NCI-H2107 (cell line): ENCODE data around the gene SLX9.

Experiments
- DNase-seq: peaks from one replicate; lab custom pipeline; 2025; lab: John Stamatoyannopoulos, UW

The SLX9 gene

DNA sequence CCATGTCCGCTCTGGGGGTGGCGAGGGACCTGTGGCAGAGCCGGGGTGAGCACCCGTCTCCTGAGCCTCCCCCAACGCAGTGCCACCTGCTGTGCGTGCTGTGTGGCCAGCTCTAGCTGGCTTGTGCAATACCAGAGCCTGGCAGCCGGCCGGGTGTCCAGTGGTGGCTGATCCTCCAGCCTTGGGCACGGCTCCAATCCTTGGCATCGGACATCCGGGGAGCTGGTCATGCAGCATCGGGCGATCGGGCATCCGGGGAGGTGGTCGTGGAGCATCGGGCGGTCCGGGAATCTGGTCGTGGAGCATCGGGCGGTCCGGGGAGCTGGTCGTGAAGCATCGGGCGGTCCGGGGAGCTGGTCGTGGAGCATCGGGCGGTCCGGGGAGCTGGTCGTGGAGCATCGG is 8.1 kb downstream of the SLX9 start:
- no peak for DNase-seq

DNA sequence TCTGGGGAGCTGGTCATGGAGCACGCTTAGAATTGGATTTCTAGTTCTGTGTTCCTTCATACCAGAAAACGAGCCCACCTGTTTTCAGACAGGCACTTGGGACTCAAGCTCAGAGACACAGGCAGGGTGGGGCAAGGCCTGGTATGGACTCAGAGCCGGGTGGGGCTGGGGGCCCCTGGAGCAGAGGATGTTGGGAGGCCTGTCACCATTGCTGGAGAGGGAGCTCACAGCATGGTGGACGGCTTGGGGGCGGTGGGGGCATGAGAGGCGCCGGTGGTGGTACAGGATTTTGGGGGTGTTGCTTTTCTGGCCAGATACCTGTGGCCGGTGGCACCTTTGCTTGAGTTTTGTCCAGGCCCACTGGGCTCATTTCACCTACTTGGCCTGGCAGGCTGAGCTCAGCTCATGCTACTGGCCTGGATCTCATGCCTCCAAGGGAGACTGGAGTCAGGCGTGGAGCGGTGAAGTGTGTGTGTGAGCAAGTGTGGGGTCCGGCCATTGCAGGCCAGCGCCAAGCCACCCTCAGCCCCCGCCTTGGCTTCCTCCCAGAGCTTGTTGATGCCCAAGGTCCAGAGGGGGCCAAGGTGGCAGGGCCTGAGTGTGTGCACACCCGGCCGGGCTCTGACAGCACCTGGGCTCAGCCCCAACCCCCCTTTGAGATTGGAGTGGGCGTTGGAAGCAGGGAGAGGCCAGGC is 8.7 kb downstream of the SLX9 start:
- DNase-seq: no peak

DNA sequence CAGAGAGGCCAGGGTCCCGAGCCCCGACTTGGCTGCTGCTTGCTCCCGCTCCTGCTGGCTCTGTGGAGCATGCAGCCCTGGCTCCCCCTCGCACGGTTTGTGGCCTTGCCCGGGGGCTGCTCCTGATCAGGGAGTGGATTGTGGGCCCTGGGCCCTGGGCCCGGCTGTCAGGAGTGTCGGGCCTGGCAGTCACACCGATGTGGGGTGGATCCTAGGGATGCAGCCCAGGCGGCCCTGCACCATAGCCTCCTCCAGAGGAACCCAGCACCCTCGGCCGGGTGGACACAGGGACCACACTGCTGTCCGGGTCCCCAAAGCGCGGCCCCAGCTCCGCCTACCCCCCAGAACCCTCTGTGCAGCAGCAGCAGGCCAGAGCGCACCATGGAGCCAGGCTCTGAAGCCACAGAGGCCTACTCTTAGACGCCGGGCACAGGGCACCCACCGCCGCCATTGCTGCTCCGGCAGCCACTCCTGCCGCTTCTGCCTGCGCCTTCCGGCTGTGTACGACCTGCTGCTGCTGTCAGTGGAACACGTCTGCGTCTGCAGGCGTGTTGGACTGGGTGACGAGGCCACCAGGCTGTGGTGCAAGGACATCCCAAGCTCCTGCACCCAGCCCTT is 9.4 kb downstream of the SLX9 start:
- no peak for DNase-seq

DNA sequence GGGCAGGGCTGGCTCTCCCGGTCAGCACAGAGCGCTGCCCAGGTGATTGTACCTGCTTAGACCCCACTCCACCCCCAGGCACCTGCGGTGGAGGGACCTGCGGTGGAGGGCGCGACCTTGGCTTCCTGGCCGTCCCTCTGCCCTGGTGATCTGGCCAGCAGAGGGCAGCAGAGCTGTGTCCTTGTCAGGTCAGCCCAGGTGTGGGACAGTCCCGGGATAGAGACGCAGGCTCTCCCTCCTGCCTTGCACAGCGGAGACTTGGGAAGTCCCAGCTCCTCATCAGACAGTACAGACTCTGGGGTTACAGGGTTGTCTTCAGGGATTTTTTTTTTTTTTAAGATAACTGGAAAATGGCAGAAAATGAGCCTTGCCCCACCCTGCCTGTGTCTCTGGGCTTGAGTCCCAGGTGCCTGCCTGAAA is 10.0 kb downstream of the SLX9 start:
- peak; percentile 7 for DNase-seq

DNA sequence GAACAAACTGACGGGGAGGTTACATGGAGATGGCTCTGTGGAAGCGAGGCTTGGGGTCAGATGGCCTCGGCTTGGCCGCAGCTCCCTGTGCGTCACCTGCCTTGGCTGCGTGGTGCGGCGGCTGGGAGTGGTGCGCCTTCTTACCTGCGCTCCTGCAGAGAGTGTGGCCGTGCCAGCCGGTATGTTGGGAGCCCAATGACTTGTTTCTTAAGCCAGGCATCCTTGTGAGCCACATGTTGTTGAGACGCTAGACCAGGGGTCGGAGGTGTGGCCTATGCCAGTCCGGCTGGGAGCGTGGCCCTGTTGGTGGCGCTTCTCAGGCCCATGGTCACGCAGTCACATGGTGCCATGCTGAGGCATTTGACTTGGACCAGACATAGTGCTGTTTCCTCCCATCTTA is 10.5 kb downstream of the SLX9 start:
- DNase-seq: no peak

DNA sequence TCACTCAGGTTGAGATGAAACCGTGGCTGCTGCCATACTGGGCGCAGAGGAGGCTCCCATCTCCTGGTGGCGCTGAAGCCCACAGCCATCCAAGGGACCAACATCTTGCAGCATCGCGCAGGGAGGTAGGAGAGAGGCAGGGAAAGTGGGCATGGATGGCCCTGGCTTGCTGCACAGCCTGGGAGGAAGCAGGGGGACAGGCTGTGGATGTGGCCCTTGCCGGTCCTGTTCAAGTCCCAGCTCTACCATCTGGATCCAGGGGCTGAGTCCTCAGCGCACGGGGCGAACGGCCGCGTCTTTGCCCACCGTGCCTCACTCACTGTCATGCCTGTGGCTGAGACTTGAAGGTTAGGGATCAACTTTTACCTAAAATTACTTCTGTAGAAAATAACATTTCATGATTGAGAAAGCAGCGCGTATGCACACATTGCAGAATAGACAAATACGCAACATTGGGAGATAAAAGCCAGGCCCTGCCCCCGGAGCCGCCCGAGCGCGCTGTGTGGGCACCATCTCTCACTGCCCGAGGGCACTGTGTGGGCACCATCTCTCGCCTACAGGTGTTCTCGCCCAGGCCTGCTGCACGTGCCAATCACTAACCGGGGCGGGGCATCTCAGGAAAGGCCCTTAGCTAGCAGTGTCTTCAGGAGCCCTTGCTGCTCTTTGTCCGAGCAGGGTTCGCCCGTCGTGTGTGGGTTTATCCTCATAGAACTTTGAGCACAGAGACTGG is 11.5 kb downstream of the SLX9 start:
- DNase-seq: no peak

DNA sequence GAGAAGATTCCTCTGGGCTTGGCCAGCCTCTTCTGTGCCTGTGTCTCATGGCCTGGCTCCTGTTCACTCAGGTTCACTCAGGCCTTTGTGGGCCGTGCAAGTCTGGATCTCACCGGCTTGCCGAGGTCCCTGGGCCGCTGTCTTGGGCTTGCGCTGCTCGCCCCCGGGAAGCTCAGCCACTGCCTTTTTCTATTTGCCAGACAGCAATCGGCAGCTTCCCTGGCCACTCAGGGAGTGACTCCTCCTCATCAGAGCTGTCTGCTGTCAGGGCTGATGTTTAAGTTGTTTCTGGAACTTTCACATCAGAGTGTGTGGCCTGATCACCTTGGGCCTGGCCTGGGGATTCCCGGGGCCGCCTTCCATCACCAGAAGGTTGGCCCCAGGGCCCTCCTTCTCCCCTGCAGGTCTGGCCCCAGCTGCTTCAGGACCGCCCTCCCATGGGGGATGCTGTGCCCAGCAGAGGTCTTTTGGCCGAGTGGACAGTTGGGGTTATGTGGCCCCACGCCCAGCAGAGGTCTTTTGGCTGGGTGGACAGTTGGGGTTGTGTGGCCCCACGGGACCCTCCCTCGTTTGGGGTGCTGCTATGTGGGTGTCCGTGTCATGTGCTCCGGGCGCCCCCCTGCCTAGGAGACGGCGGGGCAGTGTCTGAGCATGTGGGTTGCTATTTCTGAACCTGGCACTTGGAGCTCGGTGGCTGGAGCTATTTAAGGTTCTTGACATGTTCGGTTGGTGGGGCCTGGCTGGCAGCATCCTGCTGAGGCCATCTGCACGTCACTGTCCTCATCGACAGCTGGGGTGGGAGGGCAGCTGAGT is 12.5 kb downstream of the SLX9 start:
- no peak for DNase-seq

DNA sequence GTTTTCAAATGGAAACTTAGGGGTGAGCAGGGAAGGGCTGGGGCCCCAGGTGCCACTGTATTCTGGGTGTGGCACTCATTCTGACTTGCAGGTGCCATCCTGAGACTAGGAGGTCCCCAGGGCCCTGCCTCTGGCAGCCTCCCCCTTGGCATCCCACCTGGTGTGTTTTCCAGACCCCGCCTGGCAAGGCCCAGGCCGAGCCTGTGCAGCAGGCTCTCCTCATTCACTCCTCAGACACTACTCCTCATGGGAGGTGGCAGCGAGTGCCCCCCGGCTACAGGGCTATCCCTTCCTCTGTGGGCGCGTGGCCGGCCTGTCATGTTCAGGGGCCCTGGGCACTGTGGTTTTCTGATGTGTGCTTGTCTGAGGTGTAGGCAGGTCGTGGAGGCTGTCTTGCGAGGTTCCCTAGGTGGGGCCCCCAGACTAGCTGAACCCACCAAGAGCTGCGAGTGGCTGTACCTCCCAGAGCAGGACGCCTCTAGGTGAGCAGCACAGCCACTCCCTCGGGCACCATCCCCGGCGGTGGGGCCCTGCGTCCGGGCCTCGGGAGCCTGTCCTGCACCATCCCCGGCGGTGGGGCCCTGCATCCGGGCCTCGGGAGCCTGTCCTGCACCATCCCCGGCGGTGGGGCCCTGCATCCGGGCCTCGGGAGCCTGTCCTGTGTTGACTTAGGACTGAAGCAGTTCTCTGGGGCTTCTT is 13.2 kb downstream of the SLX9 start:
- no peak for DNase-seq

DNA sequence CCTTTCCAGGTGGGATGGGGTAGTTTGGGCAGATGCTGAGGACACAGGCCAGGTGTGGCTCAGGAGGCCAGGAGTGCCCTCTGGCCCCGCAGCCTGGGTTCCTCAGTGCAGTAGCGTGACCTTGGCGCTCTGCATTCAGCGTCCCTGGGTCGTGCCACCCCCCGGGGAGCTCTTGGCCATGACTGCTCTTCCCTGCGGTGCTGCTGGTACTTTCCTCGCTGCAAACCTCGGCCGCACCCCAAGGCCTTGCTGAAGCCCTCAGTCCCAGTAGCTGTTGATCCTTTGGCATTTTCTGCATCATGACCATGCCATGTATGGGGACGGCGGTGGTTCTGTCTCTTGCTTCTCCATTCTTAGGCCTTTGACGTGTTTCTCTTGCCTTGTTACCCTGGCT is 13.8 kb downstream of the SLX9 start:
- no peak for DNase-seq

DNA sequence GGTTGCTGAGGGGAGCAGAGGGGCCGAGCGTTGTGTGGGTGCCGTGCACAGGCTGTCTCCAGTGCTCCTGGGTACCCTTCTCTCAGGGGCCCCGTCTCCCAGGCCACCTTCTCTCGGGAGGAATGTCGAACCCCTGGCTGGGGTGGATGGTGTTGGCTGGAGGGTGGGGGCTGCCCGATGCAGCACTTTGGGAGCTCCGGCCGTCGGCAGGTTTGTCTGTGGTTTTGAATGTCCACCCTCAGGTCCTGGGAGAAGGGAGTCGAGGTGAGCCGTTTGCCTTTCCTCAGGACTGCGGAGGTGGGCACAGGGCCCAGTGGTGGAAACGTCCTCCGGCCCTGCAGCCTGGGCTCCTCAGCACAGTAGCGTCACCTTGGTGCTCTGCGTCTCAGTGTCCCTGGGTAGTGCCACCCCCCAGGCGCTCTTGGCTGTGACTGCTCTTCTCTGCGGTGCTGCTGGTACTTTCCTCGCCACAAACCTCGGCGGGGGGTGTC is 14.5 kb downstream of the SLX9 start:
- DNase-seq: no peak

DNA sequence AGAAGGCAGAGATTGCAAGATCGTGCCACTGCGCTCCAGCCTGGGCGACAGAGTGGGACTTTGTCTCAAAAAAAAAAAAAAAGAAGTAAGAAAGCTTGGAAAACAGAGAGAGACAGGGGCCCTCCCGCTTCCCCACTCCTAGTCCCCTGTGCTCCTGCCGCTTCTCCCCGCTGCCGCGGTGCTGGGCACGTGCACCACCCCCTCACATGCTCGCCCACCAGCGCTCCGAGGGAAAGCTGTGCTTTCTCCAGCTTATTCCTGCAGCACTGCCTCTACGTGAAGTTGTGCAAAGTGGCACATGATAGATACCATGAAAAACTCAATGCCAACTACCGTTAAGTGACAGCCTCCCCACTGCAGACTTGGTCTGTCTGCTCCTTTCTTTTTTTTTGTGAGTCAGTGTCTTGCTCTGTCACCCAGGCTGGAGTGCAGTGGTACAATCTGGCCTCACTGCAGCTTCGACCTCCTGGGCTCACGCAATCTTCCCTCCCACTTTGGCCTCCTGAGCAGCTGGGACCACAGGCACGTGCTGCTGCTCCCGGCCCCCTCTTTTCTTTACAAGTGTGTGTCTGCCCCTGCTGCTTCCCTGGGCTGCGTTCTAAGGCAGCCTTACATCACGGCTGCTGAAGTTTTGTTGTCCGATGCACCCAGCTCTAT is 15.4 kb downstream of the SLX9 start:
- no peak for DNase-seq

DNA sequence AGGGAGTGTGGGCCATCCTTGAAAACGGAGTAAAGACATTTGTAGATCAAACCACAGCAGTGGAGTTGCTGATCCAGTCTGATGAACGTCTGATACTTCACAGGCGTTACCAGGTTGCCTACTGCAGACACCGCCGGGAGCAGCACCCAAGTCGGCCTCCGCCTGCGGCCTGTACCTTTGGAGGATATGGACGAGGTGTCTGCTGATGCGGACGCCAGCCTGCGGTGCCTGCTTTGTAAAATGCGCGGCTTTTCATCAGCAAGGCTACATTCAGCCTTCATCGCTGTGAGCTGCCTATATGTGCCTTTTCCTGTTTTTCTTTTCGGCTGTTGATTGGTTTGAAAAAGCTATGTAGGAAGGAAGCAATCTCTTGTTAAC is 16.0 kb downstream of the SLX9 start:
- no peak for DNase-seq

DNA sequence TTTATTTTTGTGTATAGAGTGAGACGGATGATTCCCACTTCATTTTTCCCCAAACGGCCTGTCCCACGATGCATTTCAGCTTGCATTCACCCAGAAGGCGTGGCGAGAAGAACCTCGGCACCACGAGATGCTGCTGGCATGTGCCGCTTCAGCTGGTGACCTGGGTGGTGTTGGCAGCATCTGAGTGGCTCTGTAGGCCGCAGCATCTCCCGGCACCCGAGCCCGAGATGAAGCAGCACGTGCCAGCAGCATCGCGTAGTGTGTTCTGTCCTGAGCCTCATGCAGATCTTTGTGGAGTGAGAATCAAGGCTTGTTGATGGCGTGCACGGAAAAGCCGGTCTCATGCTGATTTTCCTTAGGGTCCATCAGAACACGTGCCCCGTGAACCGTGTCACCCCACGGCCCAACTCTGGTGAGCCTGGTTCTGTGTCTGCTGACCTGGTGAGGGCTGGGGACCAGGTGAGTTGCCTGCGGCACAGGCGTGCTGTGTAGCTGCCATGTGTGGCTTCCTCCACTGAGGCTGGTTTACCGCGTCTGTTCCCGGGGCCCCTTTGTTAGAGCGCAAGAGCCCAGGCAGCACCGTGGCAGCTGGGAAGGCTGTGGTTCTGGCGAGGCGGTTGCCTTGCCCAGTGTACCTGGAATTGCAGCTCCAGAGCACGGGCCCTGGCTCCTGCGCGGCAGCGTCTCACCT is 16.7 kb downstream of the SLX9 start:
- DNase-seq: no peak

DNA sequence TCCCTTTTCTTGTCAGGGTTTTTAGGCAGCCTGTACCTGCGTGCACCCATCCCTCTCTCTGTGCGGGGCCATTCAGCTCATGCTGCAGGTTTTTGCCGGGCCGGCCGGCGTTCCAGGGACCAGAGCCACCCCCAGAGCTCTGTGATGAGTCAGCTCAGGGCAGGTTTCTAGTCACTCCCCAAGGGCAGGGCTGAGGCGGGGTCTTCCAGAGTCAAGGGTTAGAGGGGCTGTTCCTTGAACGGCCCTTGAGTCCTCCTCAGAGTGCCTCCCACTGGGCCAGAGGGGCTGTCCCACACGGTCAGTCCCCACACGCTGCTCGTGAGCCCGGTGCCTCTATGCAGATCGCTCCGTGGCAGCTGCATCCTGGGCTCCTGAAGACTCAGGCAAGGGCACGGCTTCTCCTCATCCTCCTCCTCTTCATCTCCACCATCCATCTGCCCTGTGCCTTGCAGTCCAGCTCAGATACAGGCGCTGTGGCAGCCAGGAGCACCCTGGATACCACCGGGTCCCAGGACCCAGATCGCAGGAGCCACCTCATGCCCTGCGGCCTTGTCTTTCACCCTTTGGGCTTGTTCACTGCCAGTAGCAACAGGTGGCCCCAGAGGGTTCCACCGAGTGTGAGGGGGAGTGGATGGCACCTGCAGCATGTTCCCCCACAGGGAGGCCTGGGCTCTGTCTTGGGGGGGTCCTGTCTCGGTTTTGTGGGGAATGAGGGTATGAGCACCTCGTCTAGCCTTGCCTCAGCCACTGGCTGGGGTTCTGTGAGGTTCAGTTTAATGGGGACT is 17.4 kb downstream of the SLX9 start:
- no peak for DNase-seq

DNA sequence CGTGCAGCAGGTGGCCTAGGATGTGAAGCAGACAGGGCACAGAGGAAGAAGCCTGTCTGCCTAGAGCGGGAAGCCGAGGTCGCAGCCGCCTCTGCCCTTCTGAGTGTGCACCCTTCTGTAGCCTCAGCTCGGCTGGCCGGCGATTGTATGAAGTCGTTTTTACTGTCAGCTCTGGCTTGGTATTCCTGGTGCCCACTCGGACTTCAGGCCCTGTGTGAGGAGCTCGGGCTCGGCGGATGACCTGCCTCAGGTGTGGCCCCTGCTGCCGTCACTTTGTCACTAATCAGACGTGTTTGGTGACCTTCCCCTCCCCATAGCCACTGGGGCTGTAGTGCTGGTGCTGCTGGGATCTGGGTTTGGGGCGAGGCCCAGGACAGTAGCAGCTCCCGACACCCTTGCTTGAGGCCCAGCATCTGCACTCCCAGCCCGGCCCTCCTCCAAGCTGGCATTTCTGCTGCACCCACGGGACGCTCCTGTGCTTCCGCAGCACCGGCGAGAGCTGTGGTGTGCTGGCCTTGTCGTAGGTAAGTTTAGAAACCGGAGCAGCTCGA is 18.1 kb downstream of the SLX9 start:
- DNase-seq: no peak

DNA sequence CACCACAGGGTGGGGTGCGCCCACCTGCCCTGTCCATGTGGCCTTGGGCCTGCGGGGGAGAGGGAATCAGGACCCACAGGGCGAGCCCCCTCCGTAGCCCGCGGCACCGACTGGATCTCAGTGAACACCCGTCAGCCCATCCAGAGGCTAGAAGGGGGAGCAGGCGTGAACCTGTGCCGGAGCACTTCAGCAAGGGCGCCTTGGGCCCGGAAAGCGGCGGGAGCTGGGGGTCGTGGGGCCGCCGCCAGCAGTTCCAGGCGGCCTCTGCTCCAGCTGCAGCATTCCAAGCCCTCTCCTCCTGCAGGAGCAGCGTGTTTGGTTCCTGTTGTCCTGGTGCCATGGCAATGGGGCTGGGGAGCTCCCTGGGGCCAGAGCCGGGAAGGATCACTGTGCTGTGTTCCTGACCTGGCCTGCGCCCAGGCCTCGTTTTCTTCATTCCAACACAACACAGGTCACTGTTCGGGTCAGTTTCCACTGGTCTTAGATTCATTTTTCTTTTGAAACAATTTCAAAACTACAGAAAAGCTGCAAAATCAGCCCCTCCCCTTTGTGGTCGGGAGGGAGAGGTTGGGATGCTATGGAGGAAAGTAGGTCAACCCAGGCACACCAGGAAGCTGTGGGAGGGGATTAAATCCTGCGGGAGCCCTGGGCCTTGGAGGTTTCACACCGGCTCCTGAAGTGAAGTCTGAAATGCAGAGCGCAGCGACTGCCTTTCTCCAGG is 18.8 kb downstream of the SLX9 start:
- no peak for DNase-seq

DNA sequence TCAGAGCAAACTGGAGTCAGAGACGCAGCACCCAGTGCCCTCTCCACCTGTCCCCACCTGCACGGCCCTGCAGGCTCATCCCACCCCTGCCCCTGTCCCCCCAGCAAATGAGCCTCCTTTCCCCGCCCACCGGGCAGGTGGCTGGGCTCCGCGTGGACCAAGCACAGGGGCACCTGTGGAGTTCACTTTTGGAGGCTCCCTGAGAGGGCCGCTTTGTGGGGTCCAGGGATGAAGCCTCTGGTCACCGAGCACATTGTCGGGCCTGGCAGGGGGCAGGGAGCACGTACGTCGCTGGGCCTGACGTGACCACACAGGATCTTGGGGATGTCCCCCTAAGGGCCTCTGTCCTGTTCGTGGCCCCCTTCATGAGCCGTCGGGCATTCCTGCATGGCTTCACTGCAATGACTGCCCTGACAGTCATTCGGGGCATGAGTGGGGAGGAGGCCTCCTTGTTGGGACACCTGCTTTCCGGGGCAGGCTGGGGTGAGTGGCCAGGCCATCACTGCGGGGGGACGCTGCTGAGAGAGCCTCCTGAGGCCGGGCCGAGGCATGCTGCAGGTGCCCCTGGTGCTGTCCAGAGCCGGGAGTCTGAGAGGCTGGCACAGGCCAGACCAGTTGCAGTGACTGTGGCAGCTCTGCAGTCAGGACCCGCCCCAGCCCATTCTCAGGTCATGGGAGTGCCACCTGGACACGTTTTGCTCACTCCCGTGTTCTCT is 19.7 kb downstream of the SLX9 start:
- no peak for DNase-seq
